GM19099 (cell line): Measurements from ENCODE around the gene XRCC5.
A peak's percentile ranks its signal among the peaks of the same experiment; 100 is the strongest.

Experiments used
- POLR2A ChIP-seq: IDR thresholded peaks from 3 replicates; pipeline ENCODE4 v1.6.1; 2011; ENCODE audit warnings: low read depth; ENCODE audit not compliant: insufficient read length; ENCODE audit errors: extremely low read depth

The XRCC5 gene

GRCh38 chr2:216108967-216109921, at the start of gene XRCC5:
Gene XRCC5, plus strand, starts transcription at chr2:216109348. Its CDS starts 89 bp downstream, at chr2:216109437.
- peak; percentile 89 for TF ChIP-seq POLR2A

- no peak for TF ChIP-seq POLR2A
Measured at GRCh38 chr2:216064014-216064630, 45.0 kb upstream of the XRCC5 start.

GRCh38 chr2:216064665-216065064, 44.5 kb upstream of the XRCC5 start:
- TF ChIP-seq POLR2A: no peak

GRCh38 chr2:216066230-216066629, 42.9 kb upstream of the XRCC5 start:
- no peak for TF ChIP-seq POLR2A

- TF ChIP-seq POLR2A: no peak
Measured at GRCh38 chr2:216069028-216069427, 40.1 kb upstream of the XRCC5 start.

DNA sequence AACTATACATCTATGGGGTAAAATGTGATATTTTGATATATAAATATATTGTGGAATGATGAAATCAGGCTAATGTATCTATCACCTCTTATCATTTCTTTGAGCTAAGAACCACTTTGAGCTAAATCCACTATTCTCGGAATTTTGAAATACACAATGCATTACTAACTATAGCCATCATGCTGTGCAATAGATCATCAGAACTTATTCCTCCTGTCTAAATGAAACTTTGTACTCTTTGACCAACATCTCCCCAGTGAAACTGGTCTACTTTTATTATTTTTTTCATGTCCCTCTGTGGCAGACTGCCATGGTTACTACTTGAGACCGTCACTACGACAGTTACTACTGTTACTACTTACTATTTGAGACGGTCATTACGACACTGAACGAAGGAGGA, 39.0 kb upstream of the XRCC5 start:
- no peak for TF ChIP-seq POLR2A

DNA sequence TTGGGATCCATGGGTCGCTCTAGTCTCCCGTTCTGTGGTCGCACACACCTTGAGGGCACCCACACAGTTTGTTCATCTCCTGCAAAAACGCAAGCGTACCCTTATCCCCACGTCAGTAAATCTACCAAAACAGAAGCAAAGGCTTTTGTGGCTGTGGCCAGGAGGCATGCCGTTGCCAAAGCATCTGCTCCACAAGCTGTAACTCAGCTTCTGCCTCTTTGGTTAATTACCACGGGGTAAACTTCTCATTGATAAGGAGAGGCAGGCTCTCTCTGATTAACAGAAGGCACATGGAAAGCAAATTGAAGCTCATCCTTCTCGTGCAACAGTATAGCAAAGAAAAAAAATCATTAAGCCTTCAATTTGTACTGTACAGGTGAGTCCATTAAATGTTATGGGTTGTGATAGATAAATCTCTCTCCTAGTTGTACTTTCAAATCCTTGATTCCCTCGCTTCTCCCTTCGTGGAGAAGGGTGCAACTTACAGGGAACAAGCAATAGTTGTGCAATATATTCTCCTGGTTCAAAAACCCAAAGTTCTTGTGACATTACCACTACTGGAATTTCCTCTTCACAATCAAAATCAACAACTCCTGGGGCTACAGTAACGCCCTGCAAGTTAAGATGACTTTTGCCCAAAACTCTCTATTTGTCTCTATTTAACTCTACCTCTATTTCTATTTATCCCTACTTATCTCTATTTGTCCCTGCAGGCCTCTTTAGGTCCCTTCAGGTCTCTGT, 37.9 kb upstream of the XRCC5 start:
- TF ChIP-seq POLR2A: no peak

GRCh38 chr2:216072473-216072872, 36.7 kb upstream of the XRCC5 start:
- no peak for TF ChIP-seq POLR2A

DNA sequence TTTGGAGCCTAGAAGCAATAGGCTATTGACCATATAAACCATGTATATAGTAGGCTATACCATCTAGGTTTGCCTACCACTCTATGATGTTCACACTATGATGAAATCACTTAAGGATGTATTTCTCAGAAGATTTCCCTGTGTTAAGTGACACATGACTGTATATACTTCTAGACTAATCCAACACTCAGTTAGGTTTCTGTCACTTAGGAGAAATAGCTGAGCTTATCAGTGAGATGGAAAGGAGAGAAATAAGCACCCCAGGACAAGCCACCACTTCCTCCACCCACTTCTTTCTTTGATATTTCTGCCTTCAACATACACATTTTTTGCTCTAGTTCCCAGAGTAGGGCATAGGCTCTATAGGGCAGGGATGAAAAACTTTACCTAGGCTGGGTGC, 35.4 kb upstream of the XRCC5 start:
- TF ChIP-seq POLR2A: no peak

DNA sequence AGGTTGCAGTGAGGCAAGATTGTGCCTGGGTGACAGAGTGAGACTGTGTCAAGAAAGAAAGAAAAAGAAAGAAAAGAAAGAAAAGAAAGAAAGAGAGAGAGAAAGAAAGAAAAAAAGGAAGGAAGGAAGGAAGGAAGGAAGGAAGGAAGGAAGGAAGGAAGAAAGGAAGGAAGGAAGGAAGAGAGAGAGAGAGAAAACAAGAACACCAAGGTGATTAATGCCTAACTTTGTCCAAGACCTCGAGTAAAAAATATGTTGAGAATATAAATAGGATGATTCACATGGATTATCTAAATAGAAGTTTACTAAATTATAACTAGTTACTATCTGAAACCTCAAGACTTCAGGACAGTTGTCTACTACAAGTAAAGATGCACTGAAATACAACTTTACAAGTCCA, 34.8 kb upstream of the XRCC5 start:
- TF ChIP-seq POLR2A: no peak

GRCh38 chr2:216074794-216075193, 34.4 kb upstream of the XRCC5 start:
- TF ChIP-seq POLR2A: no peak

DNA sequence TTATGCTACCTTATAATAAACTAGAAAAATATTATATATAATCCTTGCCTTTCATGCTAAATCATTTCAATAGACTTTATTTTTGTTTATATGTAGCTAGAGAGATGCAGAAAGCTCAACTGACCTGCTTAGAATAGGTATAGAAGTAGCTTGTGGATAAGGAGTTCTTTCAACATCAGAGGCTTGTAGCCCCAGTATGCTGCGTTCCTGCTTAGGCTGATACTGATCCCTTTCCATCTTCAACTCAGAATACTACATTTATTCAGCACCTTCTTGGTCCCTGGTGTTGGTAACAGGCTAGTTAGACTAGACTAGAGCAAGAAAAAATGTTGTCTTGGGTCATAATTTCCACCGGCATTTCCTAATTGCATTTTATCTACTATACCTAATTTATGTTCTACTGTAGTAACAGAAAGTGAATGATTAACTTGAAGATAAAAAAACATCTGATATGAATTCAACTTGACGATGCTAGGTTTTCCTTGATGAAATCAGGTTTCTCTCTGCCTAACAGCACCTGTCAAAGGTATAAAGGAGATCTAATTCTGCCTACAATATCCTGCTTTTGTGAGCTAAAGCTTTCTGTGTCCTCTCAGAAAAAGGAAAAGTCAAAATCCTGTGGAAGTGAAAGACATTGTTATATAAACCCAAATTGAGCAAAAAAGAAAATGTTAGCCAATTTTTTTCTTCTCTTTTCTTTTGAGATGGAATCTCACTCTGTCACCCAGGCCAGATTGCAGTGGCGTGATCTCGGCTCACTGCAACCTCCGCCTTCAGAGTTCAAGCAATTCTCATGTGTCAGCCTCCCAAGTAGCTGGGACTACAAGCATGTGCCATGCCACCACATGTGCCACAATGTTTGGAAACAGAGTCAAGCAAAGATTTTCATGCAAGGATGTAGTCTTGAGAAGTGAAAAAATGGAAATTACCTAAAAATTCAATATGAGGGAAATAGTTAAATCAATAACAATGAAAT, 33.4 kb upstream of the XRCC5 start:
- TF ChIP-seq POLR2A: no peak

GRCh38 chr2:216078776-216079175, 30.4 kb upstream of the XRCC5 start:
- TF ChIP-seq POLR2A: no peak

DNA sequence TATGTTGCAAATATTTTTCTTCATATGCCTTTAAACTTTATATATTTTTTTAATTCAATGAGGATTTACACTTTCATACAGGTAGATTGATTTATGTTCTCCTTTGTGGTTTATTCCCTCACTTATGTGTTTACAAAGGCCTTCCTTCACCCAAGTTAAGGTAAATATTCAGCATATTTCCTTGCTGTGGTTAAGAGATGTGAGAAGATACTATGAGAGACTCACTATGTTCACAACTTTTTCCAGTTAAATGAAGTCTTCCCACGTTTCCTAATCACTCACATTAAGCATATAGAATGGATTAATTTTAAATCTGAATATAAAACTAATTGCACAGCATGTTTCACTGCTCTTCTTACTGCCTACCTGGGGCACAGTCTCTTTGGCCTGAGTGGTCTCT, 28.1 kb upstream of the XRCC5 start:
- no peak for TF ChIP-seq POLR2A
